HG03575 (cell line): ENCODE measurements around the gene CD24.
"Not testable (repeated sequence)": the region's sequence is repeated elsewhere in the genome, so short reads cannot be mapped to it uniquely, and the experiment has no call there.

Experiments
- ATAC-seq: cut with Tn5 transposase; IDR thresholded peaks from one replicate; pipeline ENCODE4 v1.9.1; 2021; ENCODE audit not compliant: unreplicated experiment, insufficient number of reproducible peaks, low FRiP score; ENCODE audit errors: extremely low read depth

The CD24 gene, protein sequence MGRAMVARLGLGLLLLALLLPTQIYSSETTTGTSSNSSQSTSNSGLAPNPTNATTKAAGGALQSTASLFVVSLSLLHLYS

DNA sequence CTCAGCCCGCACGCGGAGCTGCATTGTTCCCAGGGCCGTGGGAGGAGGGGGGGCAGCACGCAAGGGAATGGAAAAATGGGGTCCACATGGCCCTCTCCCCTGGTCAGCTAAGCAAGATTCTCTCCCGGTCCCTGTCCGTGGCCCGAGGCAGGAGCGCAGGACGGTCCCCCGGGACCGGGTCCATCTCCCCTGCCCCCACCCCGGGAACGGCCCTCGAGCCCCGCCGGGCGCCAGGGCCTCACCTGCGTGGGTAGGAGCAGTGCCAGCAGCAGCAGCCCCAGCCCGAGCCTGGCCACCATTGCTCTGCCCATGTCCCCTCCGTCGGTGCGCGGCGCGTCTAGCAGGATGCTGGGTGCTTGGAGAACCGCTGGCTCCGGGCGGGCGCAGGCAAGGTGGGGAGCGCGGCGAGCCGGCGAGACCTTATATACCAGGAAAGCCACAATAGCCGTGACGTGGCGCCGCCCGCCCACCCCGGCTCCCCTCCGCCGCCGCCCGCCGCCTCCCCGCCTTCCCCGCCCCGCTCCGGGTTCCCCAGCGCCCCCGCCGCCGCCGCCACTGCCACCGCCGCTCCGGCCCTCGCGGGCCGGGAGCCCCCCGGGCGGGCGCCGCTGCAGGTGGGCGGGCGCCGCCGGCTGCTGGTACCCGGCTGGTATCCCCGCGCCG lies at the start of gene CD24:
CD24 (minus strand) TSS at position 394 of the 663 bp plus-strand sequence; CDS start at position 311, 83 bp downstream.
- no peak for ATAC-seq

DNA sequence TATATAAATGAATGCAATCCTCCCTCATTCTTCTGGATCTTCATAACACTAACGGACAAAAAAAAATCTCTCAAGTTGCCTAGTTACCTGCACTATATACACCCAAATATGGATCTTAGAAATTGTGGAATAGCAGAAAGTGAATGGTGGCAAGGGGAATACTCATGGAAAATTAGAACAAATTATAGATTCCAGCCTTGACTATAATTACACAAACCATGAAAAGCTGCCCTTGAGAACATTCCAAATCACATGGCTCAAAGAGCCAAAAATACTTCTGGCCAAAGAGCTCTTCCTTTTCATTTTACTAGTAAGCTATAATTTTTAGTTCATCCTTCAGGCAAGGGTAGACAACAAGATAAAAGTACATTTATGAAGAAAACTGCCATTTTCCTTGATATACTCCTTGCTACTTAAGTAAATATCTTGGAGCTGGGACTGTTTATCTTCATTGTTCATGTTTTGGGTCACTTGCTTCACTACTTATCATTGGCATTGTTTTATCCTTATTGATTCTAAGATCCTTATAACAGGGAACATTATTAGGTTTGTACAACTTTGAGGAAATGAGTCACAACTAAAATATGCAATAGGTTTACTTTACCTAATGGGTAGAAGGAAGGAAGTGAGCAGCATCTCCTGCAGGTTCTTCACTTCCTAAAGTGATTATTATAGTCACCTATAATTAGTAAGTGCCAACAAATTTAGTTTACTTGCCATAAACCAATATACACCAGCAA lies 47.1 kb upstream of the CD24 start:
- ATAC-seq: no peak

DNA sequence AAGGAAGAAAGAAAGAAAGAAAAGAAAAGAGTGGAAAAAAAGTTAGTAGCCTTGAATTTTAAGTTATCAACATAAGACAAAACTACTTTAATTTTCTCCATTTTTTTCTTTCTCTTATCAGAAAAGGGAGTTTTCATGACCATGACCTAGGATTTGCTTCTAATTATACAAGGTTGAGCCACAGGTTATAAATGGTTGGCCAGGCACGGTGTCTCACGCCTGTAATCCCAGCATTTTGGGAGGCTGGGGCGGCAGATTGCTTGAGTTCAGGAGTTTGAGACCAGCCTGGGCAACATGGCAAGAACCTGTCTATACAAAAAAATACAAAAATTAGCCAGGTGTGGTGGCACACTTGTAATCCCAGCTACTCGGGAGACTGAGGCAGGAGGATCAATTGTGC lies 45.7 kb upstream of the CD24 start:
- no peak for ATAC-seq

DNA sequence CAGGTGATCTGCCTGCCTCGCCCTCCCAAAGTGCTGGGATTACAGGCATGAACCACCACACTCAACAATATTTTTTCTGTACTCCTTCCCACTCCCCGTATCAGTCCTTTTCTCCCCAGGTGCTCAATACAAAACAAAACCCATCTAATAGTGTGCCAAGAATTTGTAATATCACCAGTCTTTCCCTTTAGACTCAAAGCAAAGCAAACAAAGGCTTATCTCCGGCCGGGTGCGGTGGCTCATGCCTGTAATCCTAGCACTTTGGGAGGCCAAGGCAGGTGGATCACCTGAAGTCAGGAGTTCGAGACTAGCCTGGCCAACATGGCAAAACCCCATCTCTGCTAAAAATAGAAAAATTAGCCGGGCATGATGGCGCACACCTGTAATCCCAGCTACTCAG lies 45.1 kb upstream of the CD24 start:
- ATAC-seq: not testable (repeated sequence)

DNA sequence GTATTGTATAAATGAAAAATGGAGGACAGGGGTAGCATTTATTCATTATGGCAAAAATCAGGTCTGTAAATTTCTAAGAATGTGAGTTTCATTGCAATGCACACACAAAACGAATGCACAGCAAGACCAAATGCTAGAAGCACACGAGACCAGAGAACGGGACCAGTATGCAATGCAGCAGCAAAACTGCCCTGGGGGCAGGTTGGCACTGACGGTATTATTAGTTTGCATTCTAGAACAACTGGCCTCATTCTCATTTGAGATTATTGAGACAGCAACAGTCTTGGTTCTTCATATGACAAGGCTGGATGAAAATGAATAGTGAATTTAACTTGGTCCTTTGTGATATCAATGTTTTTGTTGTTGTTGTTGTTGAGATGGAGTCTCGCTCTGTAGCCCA lies 44.5 kb upstream of the CD24 start:
- ATAC-seq: no peak

DNA sequence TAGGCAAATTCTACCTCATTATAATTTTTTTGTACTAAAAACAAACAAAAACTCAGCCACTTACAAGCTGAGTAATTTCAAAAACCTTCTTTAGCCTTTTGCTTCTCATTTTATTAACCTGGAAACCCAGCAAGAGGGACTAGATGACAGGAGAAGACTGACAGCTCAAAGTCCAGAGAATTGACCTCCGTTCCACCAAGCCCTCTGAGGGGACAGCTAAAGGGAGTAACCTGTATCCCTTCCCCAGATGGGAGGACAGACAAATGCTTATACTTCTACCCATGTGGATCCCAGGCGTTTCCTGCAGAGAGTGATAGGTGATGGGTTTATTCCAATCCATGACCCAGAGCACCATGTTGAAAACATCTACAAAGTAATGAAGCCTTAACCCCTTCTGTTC lies 35.0 kb upstream of the CD24 start:
- no peak for ATAC-seq

DNA sequence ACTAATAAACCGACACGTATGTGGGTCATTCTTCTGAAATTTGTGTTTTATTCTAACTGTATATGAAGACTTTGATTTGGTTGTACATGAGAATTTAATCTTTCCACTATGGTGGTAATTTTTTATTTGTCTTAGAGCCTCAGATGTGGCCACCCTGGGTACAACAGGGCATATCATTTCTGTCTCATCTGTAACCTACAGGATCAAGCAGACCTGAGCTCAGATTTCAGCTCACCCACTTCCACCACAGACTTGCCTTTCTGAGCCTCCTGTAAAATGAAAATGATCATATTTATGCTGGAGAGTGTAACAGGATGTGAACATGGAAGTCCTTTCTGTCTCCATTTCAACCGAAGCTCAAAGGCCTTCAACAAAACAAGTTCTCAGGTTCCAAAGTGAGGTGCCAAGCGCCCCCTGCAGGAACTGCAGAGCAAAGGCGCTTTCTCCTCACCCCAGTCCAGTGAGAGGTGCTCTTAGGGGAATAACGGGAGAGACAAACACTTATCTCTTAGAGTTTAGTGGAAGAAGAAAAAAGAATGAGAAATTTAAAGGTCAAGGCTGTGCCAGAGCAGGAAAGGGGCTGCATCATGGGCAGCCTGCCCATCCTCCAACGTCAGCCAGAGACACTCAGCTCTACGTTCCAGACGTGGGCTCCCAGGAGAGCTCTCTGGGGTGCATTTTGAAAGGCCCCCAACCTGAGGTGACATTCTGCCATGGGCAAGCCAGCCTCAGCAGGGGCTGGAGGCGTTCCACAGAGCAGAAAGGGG lies 23.0 kb upstream of the CD24 start:
- ATAC-seq: no peak

DNA sequence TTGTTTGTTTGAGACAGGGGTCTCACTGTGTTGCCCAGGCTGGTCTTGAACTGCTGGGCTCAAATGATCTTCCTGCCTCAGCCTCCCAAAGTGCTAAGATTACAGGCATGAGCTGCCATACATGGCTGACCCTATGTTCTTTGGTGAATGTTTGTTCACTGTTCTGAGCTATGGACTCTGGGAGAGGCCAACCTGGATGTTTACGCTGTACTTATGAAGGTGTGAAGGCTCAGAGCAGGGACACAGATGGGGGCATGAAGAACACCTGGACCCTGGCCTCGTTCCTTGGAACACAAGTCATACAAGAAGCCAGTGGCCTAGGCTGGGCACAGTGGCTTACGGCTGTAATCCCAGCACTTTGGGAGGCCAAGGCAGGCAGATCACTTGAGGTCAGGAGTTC lies 21.1 kb upstream of the CD24 start:
- ATAC-seq: no peak

DNA sequence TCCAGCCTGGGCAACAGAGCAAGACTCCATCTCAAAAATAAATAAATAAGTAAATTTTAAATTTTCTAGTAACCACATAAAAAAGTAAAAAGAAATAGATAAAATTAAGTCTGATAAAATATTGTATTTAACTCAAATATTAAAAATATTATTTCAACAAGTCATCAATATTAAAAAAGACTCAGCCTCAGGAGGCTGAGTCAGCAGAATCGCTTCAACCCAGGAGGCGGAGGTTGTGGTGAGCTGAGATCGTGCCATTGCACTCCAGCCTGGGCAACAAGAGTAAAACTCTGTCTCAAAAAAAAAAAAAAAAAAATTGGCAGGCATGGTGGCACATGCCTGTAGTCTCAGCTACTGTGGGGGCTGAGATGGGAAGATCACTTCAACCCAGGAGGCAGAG lies 15.2 kb upstream of the CD24 start:
- not testable (repeated sequence) for ATAC-seq

DNA sequence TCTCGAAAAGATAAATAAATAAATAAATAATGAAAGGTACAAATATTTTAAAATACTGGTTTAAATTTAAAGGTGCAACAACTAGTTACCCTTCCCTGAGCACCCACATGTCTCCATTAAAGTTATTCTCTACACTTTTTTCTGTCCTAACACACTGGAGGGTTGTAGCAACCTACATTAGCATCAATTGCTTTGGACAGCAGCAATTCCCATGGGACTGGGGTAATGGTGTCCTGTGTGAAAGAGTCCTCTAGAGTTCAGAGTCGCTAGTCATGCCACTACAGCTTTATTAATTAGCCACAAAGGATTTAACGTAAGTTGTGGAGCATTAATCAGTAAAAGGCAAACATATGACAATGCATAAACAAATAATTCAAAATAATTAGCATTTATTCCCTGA lies 14.1 kb upstream of the CD24 start:
- no peak for ATAC-seq

DNA sequence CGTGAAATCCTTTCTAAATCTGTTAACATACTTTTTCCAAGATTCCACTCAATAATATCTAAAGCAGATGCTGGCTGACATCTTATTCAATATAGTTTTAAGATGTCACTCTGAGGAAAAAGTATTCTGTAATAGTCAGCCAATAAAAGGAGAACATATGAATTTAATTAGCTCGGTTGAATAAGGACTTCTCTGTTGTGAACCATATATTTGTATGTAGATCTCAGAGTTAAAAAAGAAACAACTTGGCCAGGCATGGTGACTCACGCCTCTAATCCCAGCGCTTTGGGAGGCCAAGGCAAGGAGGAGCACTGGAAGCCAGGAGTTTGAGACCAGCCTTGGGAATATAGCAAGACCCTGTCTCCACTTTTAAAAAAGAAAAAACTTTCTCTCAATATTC lies 7.4 kb upstream of the CD24 start:
- no peak for ATAC-seq

DNA sequence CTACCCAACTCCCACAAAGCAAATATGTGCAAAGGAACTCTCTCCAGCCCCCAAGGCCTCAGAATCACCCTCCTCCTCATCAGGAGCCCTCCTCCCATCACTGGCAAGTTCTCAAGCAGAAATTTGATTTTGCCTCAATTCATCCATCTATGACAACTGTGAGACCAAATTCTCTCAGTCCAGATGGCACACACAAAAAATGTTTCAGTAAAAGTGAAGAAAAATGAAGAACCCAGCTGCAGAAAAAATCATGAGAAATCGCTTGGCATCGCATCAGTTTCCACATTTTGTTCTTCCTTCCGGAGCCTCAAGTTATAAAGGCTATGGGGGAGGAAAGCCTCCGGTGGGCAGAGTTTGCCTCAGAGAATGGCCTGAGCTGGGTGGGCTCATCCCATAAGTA lies 6.4 kb upstream of the CD24 start:
- ATAC-seq: no peak

DNA sequence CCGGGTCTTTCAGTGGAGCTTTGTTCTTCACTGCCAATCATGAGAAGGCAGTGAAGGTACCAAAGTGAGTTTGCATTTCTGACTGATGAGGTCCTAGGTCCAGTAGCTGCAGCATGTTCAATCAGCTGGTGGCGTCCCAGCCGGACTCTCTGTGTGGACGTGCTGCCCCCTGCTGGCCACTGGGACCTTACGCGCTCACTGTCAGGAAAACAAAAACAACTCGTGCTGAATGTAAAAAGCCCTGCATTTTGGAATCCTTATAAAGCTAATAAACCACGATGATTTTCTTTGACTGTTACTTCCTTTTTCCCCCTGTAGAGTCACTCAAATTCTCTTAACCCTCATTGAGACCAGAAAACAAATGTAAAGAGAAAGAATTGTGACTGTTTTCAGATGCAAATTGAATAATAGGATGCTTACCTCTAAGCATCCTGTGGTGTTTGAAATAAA lies 4.9 kb upstream of the CD24 start:
- no peak for ATAC-seq

DNA sequence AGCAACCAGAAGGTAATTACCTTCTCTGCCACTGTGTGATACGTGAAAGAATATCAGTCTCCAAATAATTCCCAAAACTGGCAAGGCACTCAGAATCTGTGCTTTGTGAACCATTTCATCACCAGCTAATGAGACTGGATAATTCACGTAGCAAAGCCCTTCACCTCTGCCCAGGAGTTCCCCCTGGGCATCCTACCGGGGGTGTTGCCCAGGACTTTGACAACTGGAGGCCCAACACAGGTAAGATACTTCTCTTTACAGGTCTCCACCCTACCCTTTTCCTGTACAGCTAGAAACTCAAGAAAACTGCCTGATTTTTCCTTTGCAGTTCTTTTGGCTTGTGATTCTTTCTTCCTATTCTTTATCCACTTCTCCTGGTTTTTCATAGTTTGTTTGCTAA lies 2.7 kb upstream of the CD24 start:
- no peak for ATAC-seq

DNA sequence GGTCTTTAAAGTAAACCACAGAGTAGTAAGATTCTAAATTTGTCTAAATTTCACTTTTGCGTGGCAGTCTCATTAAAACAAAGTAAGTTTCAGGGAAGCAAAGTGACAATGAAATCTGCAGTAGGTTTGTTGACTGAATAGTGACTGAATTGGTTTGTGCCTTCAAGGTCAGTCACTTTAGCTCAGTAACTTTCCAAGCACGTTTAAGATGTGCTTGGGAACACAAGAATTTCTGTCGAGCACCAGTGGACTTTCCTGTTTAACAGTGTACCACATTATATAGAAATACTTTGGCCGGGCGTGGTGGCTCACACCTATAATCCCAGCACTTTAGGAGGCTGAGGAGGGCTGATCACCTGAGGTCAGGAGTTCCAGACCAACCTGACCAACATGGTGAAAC lies 1.7 kb upstream of the CD24 start:
- ATAC-seq: no peak

DNA sequence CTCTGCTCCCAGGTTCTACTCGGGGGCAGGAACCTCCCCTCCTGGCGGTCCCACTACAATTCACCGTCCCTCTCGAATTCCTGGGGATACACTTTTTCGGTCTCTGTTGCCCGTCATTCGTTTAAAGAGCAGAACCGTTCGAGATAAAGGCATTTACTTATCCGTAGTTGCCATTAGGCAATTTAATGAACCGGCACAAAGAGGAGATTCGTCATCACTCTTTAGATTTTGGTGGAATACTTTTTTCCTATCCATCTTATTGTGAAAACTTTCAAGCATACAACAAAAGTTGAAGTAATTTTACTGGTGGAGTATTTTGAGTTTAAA lies 1.2 kb upstream of the CD24 start:
- no peak for ATAC-seq

DNA sequence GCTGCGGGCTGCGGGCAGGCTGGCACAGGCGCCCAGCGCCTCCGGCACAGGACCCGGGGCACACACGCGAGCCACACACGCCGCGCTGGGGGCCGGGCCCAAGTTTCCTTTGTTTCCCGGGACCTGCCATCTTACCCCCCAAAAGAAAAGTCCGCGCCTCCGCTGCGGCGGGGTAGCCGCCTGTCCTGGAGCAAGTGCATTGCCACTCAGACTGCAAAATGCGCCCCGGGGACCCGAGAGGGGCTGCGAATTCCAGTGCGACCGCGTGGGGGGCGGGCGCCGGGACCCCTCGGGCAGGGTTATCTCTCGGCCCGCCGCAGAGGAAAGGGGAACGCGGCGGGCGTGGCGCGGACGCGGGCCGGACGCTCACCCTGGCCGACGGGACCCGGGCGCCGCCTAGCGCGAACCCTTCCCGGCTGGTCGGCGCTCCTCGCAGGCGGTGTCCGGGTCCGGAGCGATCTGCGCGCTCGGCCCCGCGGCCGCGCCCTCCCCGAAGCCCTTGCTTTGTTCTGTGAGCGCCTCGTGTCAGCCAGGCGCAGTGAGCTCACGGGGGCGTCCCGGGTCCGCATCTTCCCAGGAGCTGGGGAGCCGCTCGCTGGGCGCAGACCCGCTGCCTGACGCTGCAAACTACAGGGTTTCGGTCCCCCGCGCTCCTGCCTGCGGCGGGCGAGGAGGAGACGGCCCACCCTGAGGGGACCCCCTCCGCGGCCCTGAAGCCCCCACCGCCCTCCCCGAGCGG lies 639 bp upstream of the CD24 start:
- no peak for ATAC-seq

DNA sequence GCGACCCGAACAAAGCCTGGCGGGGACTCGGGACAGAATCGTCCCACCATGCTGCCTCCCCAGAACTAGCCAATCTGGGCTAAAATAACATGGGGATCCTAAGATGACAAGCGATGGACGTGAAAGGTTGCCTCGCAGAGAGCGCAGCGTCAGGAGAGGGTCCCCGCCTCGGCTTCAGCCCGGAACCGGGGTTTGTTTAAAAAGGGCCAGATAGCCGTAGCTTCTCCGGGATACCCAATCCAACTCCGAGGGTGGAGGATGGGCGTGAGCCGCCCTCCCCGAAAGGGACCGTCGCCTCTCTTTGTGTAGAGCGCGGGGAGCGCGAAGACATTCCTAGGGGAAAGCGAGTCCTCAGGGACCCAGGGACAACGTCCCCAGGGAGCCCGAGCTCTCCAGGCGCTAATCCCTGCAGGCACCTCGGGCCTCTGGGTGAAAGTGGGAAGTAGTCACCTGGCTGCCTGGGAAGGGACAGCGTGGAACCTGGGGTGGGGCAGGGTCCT lies 643 bp downstream of the CD24 start:
- no peak for ATAC-seq
